ENCODE data around the gene AHDC1.

DNA sequence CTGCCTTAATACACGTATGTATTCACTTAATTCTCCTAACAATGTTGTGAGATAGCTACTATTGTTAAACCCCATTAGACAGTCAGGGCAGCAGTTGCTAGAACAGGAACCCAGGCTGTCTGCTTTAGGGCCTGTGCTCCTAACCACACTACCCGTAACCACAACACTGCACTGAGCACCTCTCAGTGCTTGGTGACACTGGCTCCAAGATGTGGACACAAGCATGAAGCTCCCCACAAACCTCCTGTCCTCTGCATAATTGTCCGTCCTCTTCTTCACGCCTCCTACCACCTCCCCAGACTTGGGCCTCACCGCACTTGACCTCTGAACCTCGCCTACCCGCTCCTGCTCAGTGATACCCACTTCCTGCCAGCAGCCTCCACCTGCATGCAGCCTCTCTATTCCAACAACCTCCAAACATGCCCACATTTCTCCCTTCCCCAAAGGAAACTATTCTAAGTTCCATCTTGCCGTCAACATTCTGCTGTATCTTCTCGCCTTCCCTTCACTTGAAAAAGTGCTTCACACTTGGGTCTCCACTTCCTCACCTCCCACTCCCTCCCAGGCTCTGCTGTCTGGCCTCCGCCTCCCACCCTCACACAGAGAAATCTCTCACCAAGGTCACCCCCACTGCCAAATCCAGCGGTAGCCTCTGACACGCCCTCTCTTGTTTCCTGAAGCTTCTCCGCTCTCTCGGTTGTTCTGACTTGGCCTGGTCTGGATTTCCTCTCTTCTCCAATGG, 14.6 kb upstream of the AHDC1 start:
- TF ChIP-seq, protein P1, sequence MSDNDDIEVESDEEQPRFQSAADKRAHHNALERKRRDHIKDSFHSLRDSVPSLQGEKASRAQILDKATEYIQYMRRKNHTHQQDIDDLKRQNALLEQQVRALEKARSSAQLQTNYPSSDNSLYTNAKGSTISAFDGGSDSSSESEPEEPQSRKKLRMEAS (IDR thresholded peaks at IDR 0.05): no peak
- TF ChIP-seq RAD21 (IDR thresholded peaks at IDR 0.05; ENCODE audit: low read depth) (no peak), TAF1 (IDR thresholded peaks at IDR 0.05; ENCODE audit: low read depth) (no peak), TCF12 (IDR thresholded peaks at IDR 0.05; ENCODE audit: low read depth) (no peak)

Data from Ishikawa (cell line).